ENCODE measurements around the gene NFIA.

The NFIA gene

DNA sequence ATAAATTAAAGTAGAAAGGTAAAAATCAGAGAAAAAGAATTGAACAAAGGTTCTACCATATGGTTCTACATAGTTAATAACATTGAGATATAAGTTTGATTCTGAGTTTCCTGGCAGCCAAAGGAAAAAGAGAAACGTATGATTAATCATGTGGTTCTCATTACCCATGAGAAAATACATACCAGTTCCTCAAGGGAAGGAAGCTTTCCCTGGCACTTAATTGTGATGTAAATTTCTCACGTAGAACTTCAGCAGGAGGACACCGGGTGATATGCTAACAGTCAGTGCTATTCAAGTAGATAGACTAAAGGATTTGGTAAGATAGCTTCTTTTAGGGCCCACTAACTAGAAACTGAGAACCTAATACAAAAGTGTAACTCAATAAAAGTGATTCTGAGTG, 218.5 kb downstream of the NFIA start:
- TF ChIP-seq, protein P1, sequence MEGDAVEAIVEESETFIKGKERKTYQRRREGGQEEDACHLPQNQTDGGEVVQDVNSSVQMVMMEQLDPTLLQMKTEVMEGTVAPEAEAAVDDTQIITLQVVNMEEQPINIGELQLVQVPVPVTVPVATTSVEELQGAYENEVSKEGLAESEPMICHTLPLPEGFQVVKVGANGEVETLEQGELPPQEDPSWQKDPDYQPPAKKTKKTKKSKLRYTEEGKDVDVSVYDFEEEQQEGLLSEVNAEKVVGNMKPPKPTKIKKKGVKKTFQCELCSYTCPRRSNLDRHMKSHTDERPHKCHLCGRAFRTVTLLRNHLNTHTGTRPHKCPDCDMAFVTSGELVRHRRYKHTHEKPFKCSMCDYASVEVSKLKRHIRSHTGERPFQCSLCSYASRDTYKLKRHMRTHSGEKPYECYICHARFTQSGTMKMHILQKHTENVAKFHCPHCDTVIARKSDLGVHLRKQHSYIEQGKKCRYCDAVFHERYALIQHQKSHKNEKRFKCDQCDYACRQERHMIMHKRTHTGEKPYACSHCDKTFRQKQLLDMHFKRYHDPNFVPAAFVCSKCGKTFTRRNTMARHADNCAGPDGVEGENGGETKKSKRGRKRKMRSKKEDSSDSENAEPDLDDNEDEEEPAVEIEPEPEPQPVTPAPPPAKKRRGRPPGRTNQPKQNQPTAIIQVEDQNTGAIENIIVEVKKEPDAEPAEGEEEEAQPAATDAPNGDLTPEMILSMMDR (IDR thresholded peaks at IDR 0.05; ENCODE audit: low read depth, low read length) = no peak
- no peak for DNase-seq (ENCODE audit: extremely low read depth, low read depth)

DNA sequence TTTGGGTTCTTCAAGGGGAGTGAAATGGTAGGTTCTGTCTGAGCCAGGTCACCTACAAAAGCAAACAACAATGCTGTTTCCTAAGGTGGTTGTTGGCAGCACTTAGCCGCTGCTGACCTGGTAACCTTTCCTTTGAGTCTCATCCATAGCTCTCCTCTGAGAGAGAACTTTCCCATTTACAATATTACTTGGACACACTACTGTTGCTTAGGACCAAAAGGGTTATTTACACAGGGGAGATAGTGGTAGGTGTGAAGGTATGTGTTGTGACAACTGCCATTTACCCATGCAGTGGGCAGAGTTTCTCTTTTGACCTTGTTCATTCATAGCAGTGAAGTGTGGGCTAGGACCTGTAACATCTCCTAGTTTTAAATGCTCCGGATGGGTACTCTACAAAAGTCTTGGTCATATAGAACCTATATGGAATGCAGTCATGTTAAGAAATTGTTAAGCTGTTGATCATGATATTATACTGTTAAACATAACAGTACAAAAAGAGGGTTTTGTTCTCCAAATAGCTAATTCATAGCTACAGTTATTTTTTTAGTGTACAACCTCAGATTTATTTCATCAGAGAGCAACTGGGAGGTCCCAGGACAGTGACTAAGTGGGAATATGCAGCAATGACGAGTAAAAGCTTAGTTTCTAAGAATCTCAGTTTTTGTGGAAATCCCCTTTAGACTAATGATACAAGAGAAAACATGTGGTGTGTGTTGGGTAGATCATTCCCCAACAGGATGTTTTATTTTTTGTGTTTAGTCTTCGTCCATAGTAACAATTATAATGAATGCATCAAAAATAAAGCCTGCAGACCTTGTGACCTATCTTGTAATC, 219.7 kb downstream of the NFIA start:
- TF ChIP-seq, protein P1 (IDR thresholded peaks at IDR 0.05; ENCODE audit: low read depth, low read length) = no peak
- peak; percentile 46 for DNase-seq (ENCODE audit: extremely low read depth, low read depth)

DNA sequence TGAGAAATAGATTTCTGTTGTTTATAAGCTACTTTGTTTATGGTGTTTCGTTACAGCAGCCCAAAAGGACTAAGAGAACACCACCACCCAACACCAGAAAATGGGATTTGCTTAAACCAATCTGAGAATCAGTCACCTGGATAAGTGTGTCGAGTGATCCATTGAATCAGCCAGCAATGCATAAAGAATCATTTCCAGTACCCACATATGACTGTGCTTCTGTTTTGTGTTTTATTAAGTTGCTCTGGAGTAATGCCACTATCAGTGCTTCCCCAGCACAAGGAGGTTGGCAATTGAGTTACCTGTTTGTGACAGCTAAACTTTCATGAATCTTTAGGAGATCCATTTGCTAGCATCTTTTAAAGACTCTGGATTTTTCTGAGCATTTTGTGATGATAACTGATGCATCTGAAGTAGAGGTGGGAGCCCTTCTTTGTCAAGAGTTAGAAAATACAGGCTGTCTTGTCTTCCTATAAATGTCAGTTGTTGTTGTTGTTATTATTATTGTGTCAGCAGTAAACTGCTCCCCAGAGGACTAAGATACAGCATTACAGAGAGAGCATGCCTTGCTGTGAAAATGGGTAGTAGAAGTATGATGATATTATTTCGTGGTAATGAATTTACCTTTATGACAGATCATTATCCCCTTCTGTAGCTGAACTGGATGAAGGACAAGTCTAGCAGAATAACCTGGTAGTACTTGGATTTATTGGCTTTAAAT, 225.2 kb downstream of the NFIA start:
- DNase-seq (ENCODE audit: extremely low read depth, low read depth) = no peak
- TF ChIP-seq, protein P1 (IDR thresholded peaks at IDR 0.05; ENCODE audit: low read depth, low read length) = no peak

DNA sequence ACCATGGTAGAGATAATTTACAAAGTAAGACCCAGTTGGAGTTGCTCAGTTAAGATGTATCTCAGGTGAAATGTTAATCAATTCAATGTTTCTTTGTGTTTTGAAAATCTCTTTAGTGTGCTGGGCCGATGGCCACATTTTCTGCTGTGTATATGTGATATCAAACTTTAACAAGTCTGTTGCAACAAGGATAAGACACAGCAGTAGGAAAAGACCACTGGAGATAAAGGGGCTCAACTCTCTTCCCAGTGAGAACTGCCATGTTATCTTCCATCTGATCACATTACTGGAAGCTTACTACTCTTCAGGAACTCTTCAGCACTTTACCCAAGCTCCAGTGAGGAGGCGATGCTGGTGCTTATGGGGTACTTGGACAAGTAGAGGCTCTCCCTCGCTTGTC, 227.7 kb downstream of the NFIA start:
- DNase-seq (ENCODE audit: extremely low read depth, low read depth) = no peak
- TF ChIP-seq, protein P1 (IDR thresholded peaks at IDR 0.05; ENCODE audit: low read depth, low read length) = no peak

DNA sequence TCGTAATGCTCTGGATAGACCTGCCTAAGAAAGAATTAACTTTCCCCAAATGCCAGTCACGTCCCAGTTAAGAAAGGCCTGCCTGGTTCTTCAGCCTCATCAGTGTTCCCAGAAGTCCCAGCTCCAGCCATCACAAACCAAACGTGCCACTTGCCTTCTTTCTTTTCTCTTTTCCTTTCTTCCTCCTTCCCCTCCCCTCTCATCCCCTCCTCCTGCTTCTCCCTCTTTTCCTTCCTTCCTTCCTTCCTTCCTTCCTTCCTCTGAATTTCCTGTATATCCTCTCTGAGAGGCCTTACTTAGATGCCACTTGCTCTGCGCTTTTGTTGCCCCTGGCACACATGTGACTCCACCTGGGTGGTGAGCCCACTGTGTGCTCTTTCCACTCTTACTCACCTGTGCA, 228.2 kb downstream of the NFIA start:
- DNase-seq (ENCODE audit: extremely low read depth, low read depth) = no peak
- TF ChIP-seq, protein P1 (IDR thresholded peaks at IDR 0.05; ENCODE audit: low read depth, low read length) = no peak

DNA sequence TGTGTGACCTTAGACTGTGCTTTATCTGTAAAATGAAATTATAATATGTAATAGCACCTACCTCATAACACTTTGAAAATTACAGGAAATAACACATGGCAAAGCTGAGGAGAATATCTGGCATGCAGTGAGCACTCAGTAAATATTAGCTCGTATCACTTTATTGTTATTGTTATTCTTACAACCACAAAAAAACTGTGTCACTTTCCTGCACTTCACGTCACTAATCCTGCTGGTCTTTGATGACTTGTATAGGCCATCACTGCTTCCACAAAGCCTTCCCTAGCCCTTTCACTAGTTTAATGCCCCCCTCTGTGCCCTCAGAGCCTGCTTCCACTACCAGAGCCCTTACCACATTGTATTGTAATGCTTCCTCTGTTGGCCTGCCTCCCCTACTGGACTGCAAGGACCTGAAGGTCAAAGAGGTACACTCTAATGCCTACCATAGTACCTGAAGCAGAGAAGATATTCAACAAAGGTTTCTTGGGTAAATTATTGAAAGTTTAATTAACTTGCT, 231.6 kb downstream of the NFIA start:
- TF ChIP-seq, protein P1 (IDR thresholded peaks at IDR 0.05; ENCODE audit: low read depth, low read length) = no peak
- no peak for DNase-seq (ENCODE audit: extremely low read depth, low read depth)

DNA sequence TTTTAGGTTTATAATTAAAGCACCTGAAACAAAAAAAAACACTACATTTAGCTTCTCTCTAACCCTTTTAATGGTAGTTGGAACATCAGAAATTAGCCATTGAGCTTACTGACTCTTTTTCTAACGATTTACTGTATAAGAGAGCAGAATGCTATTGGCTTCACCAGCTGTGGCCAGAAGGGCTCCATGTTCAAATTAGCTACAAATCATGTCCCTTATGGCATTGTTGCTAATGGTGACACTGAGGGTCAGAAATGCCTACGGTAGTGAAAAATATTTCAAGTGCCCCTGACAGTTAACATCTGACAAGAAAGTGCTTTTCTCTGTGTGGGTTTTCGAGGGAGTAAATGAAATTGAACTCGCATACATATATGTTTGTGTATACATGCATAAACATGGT, 232.7 kb downstream of the NFIA start:
- no peak for DNase-seq (ENCODE audit: extremely low read depth, low read depth)
- TF ChIP-seq, protein P1 (IDR thresholded peaks at IDR 0.05; ENCODE audit: low read depth, low read length) = no peak

All from AG09319 (cell line).